Activated CD8-positive, alpha-beta T cell treated with anti-CD3 and anti-CD28 coated beads for 36 hours (primary cell): Measurements from ENCODE around the gene USP37. TPM values are rescaled to one million over a fixed set of nuclear protein-coding genes. Genes with fewer than 3 reads are reported as not detected.

Experiments
- ATAC-seq: fragments of 200-7000 bp; cut with Tn5 transposase; one replicate; pipeline ENCODE4 v1.10.0; 2021; ENCODE audit warnings: mild to moderate bottlenecking, moderate library complexity
- CTCF ChIA-PET: fragments of 350-600 bp; sonication (Branson Sonifier 250); formaldehyde crosslinking; loops from one replicate; lab custom pipeline; 2021; ENCODE audit warnings: antibody characterized with exemption; lab: Charles Lee
- POLR2A ChIA-PET: fragments of 350-600 bp; sonication (Branson Sonifier 250); formaldehyde crosslinking; loops from one replicate; lab custom pipeline; 2021; ENCODE audit warnings: antibody characterized with exemption; lab: Charles Lee
- DNase-seq: peaks from one replicate; pipeline ENCODE4 v3.0.0-alpha.2; 2020
- H3K27ac Mint-ChIP-seq: one replicate; pipeline ENCODE4 v1.8.0; 2021; ENCODE audit warnings: mild to moderate bottlenecking, mixed read lengths
- H3K27me3 Mint-ChIP-seq: one replicate; pipeline ENCODE4 v1.8.0; 2021; ENCODE audit warnings: mixed read lengths
- H3K36me3 Mint-ChIP-seq: one replicate; pipeline ENCODE4 v1.8.0; 2021; ENCODE audit warnings: low read depth, mixed read lengths
- H3K4me1 Mint-ChIP-seq: one replicate; pipeline ENCODE4 v1.8.0; 2021; ENCODE audit warnings: low read depth, mixed read lengths
- H3K4me3 Mint-ChIP-seq: one replicate; pipeline ENCODE4 v1.8.0; 2021; ENCODE audit warnings: mild to moderate bottlenecking, moderate library complexity, mixed read lengths
- H3K9me3 Mint-ChIP-seq: one replicate; pipeline ENCODE4 v1.8.0; 2021; ENCODE audit warnings: mixed read lengths
- CTCF ChIP-seq: fragments of 200-600 bp; IDR thresholded peaks from one replicate; pipeline ENCODE4 v1.8.0; 2022; ENCODE audit warnings: antibody characterized with exemption, mild to moderate bottlenecking
- intact Hi-C: fragments of 100-400 bp; cut with micrococcal nuclease; formaldehyde crosslinking; loops from one replicate; pipeline ENCODE4 v1.10.0; 2022
- total RNA-seq, 2 experiments: library from RNA; stranded (reverse); gene quantifications; one replicate each; pipeline ENCODE4 v1.2.3, GENCODE V29; 2021

Gene USP37
- total RNA-seq, 2 experiments from 2014 or later: 51.7 to 53.2 TPM

- Mint-ChIP-seq H3K9me3 (no peaks in the 10 kb centered on the region), H3K4me1 (no peaks in the 10 kb centered on the region), H3K27ac (no peak overlapping the region), H3K4me3 (no peak overlapping the region), H3K36me3 (no peaks in the 10 kb centered on the region), H3K27me3 (no peaks in the 10 kb centered on the region)
- intact Hi-C loops: no loop called here
- CTCF ChIA-PET: no interaction called here
- DNase-seq (no peak), ATAC-seq (no peak)
- no peak for TF ChIP-seq CTCF
- POLR2A ChIA-PET: no interaction called here
Measured at GRCh38 chr2:218437969-218438368, 130.2 kb downstream of the USP37 start.

- Mint-ChIP-seq H3K4me1 (no peaks in the 10 kb centered on the region), H3K27me3 (no peaks in the 10 kb centered on the region), H3K9me3 (no peaks in the 10 kb centered on the region), H3K36me3 (no peaks in the 10 kb centered on the region), H3K4me3 (no peak overlapping the region), H3K27ac (no peak overlapping the region)
- intact Hi-C loops: no loop called here
- no peak for DNase-seq
- ChIA-PET POLR2A (no interaction called here), CTCF (no interaction called here)
- no peak for TF ChIP-seq CTCF
- no peak for ATAC-seq
Measured at GRCh38 chr2:218436992-218437391, 131.2 kb downstream of the USP37 start.

- Mint-ChIP-seq H3K4me1 (no peaks in the 10 kb centered on the region), H3K36me3 (no peaks in the 10 kb centered on the region), H3K4me3 (no peak overlapping the region), H3K27ac (no peak overlapping the region), H3K27me3 (no peaks in the 10 kb centered on the region), H3K9me3 (no peaks in the 10 kb centered on the region)
- DNase-seq (no peak), ATAC-seq (no peak)
- intact Hi-C loops: no loop called here
- no peak for TF ChIP-seq CTCF
- POLR2A ChIA-PET: no interaction called here
- CTCF ChIA-PET: no interaction called here
Measured at GRCh38 chr2:218435003-218435982, 132.9 kb downstream of the USP37 start.

GRCh38 chr2:218434456-218434855, 133.7 kb downstream of the USP37 start:
- no peaks in the 10 kb centered on the region for H3K27me3 Mint-ChIP-seq
- no peak overlapping the region for H3K4me3 Mint-ChIP-seq
- intact Hi-C loops: no loop called here
- no peaks in the 10 kb centered on the region for H3K36me3 Mint-ChIP-seq
- no peak for TF ChIP-seq CTCF
- ATAC-seq (no peak), DNase-seq (no peak)
- H3K4me1 Mint-ChIP-seq: no peaks in the 10 kb centered on the region
- ChIA-PET CTCF (no interaction called here), POLR2A (interaction anchor here (0.6 kb wide), 1 partner anchor 26 kb away, joined by 3 read pairs; no protein-coding TSS in a partner anchor)
- no peak overlapping the region for H3K27ac Mint-ChIP-seq
- H3K9me3 Mint-ChIP-seq: no peaks in the 10 kb centered on the region

GRCh38 chr2:218432676-218433365, 135.3 kb downstream of the USP37 start:
- ChIA-PET CTCF (no interaction called here), POLR2A (no interaction called here)
- no peaks in the 10 kb centered on the region for H3K9me3 Mint-ChIP-seq
- H3K27ac Mint-ChIP-seq: no peak overlapping the region
- no peaks in the 10 kb centered on the region for H3K36me3 Mint-ChIP-seq
- H3K4me1 Mint-ChIP-seq: no peaks in the 10 kb centered on the region
- no peaks in the 10 kb centered on the region for H3K27me3 Mint-ChIP-seq
- ATAC-seq (no peak), DNase-seq (no peak)
- TF ChIP-seq CTCF: no peak
- intact Hi-C loops: no loop called here
- no peak overlapping the region for H3K4me3 Mint-ChIP-seq
